HG03066 (cell line): ENCODE measurements around the gene IFITM2.
"Not testable (repeated sequence)": the region's sequence is repeated elsewhere in the genome, so short reads cannot be mapped to it uniquely, and the experiment has no call there.

Source experiments
- ATAC-seq: cut with Tn5 transposase; IDR thresholded peaks from one replicate; pipeline ENCODE4 v1.9.1; 2021; ENCODE audit warnings: low read depth; ENCODE audit not compliant: unreplicated experiment

IFITM2 gene

DNA sequence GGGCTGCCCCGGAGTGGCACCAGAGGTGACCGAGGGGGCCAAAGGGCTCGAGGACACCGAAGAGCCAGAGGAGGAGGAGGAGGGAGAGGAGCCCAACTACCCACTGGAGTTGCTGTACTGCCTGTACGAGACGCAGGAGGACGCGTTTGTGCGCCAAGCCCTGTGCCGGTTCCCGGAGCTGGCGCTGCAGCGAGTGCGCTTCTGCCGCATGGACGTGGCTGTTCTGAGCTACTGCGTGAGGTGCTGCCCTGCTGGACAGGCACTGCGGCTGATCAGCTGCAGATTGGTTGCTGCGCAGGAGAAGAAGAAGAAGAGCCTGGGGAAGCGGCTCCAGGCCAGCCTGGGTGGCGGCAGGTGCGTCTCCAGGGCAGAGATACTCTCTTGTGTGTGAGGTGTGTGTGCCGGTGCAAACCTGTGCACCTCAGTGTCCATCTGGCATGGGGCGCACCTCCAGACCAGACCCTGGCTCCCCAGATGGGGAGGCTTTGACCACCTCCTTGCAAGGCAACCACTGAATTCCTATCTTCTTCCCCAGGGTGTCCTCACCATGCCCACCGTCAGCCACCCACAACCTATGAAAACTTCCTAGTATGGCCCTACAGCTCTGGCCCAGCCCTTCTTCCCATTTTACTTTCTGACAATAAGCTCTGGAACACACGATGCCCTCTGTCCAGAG lies 26.0 kb upstream of the IFITM2 start:
- ATAC-seq, result no peak

DNA sequence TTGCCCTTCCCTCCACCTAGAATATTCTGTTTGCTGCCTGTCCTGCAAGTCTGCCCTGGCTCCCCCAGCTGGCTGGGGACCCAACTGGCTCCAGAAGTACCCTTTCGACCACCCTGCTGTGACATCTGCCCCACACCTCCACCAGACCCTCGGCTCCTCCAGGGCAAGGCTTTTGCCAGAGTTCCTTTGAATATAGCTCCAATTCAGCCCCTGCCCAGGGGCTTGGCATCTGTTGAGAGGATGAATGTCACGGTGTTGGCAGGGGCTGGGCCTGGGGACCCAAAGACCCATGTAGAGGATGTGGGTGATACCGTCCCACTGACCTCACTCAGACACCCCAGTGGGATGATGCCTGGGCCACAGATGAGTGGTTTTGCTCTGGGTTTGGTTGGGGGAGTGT lies 25.4 kb upstream of the IFITM2 start:
- ATAC-seq, result no peak

DNA sequence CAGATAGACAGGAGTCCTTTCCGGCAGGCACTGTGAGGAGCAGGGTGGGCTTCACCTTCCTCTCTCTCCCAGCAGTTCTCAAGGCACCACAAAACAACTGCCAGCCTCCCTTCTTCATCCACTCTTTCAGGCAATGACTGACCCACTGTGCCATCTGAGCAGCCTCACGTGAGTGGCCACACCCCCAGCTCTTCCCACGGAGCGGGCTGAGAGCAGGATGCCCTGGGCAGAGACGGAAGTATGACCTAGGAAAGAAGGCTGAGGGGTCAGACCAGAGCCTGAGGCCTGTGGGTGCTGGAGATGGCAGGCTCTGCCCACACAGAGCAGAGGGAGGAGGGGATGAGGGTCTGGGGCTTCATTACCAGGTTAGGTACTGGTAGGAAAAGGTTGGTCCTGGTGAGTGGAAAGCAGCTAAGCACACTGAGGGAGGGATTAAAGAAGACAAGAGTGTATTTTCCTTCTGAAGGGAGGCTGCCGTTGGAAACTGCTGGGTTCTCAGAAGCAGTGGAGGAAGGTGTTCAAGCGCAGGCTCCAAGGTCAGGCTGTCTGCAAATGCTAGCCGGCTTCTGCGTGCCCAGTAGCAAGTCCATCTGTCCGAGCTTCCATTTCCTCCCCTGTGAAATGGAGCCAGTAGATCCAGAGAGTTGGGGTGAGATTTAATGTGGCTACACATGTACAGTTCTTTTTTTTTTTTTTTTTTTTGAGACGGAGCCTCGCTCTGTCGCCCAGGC lies 24.8 kb upstream of the IFITM2 start:
- no peak for ATAC-seq

DNA sequence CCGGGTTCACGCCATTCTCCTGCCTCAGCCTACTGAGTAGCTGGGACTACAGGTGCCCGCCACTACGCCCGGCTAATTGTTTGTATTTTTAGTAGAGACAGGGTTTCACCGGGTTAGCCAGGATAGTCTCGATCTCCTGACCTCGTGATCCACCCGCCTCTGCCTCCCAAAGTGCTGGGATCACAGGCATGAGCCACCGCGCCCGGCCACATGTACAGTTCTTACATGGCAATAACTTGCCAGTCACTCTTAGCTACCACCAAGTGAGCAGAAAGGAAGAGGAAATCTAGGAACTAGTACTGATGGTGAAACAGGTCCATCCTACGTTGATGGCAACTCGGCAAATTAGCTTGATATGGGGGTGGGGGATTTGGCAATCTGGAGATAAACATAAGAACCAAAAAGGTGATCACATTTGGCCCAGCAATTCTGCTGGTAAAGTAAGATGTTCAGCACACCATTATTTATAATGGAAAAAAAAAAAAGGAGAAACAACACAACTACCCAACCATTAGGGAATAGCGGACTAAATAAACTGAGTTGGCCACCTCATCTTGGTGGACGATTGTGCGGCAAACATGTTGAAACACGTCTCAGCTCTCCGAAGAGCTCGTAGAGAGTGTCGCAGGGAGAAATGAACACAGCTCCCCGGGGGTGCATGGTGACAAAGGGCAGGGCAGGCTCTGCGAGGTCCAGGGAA lies 24.1 kb upstream of the IFITM2 start:
- ATAC-seq, result no peak

DNA sequence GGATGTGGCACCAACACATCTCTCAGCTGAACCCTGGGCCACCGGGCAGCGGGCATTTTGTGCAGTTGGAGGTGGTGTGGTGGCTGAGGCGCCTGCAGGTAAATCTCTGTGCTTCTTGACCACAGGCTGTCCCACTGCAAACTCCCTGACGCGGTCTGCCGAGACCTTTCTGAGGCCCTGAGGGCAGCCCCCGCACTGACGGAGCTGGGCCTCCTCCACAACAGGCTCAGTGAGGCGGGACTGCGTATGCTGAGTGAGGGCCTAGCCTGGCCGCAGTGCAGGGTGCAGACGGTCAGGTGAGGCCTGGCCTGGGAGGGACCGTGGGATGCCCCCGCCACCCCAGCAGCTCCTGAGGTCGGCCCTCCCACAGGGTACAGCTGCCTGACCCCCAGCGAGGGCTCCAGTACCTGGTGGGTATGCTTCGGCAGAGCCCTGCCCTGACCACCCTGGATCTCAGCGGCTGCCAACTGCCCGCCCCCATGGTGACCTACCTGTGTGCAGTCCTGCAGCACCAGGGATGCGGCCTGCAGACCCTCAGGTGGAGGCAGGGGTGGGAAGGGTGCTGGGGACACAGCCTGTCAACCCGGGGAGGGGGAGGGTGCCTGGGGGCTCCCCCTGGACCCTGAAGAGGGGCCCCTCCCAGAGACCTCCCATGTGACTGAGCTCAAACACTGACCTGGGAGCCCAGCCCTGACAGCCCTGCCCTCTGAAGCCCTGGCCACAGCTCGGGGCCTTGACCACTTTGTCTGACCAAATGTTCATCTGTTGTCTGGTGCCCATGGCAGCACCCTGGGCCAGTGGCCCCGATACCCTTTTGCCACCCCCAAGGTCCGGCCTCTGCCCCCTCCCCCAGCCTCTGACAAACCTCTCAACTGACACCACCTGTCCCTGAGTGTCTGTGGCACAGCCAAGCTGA lies 23.3 kb upstream of the IFITM2 start:
- no peak for ATAC-seq

DNA sequence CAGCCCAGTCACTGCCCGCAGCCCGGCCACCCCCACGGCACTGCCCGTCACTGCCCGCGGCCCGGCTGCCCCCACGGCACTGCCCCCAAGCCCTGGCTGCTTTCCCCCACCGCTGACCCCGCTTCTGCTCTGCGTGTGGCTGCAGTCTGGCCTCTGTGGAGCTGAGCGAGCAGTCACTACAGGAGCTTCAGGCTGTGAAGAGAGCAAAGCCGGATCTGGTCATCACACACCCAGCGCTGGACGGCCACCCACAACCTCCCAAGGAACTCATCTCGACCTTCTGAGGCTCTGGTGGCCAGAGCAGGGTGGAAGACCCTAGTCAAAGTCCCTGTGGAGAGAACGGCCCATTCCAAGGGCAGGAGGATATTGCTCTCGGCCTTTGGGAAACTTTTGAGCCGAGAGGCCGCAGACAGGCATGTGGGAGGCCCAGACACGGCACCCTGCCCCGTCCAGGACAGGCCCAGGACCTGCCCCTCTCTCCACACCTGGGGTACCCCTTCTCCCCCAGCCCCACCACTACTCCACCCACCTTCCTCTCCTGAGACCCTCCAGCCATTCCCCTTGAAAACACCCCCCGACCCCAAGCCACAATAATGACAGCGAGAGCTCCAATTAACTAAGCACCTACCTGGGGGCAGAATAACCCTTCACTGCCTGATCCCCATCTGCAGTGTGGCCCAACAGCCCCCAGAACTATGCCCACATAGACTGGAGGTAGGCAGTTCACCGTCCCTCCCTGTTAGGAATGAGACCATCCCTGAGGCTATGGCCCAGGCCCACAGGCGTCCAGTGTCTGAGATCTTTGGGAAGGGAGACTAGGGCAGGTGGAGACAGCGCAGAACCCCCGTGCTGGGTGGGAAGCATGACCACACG lies 22.4 kb upstream of the IFITM2 start:
- ATAC-seq, result no peak

DNA sequence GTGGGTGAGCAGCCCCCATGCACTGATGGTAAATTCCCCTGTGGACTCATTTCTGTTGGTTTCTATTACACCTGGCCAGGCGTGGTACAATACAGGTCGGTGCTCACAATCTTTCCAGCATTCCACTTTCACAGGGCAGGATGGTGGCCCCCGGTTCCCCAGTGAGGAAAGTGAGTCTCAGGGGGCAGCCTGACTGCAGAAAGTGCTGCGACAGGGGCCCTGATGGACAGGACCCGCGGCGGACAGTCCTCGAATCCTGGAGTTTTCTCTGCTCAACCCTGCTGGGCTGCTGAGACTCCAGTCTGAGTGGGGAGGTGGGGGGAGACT lies 21.8 kb upstream of the IFITM2 start:
- no peak for ATAC-seq

DNA sequence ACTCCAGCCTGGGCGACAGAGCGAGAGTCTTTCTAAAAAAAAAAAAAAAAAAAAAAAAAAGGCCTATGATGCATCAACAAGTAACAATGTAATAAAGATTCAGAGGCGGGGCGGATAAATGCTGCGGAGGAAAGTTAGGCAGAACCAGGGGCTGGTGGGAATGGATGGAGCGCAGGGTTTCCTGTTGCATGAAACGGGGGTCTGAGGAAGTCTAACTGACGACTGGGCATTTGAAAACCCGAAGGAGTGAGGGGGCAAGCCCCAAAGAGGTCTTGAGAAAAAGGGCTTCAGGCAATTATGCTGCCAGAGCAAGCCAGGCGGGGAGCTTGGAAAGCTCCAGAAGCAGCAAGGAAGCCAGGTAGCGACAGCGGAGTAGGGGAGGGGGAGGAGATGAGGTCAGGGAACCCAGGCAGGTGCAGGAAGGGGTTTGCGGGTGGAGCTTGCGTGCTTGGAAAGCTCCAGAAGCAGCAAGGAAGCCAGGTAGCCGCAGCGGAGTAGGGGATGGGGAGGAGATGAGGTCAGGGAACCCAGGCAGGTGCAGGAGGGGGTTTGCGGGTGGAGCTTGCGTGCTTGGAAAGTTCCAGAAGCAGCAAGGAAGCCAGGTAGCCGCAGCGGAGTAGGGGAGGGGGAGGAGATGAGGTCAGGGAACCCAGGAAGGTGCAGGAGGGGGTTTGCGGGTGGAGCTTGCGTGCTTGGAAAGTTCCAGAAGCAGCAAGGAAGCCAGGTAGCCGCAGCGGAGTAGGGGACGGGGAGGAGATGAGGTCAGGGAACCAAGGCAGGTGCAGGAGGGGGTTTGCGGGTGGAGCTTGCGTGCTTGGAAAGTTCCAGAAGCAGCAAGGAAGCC lies 20.4 kb upstream of the IFITM2 start:
- not testable (repeated sequence) for ATAC-seq

DNA sequence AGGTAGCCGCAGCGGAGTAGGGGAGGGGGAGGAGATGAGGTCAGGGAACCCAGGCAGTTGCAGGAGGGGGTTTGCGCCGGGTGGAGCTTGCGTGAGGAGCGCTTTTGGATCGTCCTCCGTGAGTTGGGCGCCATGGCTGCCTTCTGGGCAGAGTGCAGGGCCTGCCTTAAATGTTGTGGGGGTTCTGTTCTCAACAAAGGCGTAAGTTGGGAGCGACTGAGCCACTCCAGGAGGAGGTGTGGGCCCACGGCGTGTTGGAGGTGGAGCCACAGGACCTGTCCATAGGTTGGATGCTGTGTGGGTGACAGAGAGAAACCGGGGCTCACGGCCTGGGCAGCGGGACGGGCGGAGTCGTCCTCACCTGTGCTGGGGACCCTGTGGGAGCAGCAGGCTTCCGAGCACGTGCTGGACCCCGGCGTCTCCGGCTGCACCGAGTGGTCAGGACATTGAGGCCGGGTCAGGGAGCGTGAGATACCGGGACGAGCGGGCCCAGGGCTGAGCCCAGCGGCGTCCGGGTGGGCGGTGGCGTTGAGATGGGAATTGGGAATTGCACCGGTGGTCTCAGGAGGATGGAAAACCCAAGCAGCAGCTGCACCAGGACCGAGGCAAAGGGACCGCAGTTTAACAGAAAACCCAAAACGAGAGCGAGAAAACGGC lies 19.7 kb upstream of the IFITM2 start:
- ATAC-seq, result peak; percentile 3

DNA sequence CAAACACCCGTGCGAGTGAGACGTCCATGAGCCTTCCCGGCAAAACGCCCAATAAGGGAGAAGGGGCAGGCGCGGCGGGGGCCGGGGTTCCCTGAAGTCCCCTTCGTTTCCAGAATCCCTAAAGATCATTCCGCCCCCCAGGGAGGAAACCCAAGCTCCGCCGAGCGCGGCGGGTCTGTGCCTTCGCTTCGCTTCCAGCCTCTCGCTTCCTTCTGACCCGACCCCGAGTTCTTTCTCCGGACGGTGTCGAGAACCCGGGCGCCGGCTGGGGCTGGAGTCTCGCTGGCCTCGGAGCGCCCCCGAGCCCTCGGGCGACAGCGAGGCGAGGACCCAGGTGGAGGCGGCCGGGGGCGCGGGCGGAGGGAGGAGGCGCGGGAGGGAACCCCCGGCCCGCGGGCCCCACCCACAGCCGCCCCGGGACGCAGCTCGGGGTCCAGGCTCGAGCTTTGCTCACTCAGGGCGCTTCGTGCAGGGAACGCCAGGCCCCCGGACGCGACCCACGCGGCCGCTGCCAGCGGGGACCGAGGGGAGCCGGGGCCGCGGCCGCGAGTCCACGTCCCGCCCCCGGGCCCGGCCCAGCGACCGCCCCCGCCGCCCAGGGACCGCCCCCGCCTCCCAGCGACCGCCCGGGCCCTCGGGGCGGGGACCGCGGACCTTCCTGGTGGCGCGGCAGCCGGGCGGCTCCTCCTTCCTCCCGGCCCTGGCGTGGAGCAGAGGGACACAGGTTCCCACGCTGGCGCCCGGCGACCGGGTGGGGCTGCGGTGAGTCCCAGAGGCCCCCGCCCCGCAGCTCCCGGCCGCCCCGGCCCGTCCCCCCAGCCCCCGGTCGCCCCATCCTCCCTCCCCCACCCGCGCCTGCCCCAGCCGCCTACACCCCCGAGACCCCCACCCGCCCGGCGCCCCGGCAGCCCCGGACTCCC lies 18.9 kb upstream of the IFITM2 start, which contains the start of gene PGGHG:
PGGHG (plus strand) TSS at position 649 of the 920 bp plus-strand sequence. CDS start 691 bp downstream, outside the sequence.
- ATAC-seq, result peak; percentile 60

DNA sequence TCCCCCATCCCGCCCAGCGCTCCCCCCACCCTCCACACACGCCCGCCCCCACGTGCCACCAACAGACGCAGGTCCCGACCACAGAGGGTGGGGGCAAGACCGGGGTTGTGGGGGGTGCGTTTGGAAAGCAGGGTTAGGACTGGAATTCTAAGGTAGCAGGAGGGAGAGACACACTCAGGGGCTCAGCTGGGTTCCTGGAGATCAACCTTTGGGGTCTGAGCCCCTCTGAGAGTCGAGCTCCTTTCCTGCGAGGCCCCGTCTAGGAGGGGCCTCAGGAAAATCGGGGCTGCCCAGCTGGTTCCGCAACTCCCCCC lies 18.3 kb upstream of the IFITM2 start:
- ATAC-seq, result no peak

DNA sequence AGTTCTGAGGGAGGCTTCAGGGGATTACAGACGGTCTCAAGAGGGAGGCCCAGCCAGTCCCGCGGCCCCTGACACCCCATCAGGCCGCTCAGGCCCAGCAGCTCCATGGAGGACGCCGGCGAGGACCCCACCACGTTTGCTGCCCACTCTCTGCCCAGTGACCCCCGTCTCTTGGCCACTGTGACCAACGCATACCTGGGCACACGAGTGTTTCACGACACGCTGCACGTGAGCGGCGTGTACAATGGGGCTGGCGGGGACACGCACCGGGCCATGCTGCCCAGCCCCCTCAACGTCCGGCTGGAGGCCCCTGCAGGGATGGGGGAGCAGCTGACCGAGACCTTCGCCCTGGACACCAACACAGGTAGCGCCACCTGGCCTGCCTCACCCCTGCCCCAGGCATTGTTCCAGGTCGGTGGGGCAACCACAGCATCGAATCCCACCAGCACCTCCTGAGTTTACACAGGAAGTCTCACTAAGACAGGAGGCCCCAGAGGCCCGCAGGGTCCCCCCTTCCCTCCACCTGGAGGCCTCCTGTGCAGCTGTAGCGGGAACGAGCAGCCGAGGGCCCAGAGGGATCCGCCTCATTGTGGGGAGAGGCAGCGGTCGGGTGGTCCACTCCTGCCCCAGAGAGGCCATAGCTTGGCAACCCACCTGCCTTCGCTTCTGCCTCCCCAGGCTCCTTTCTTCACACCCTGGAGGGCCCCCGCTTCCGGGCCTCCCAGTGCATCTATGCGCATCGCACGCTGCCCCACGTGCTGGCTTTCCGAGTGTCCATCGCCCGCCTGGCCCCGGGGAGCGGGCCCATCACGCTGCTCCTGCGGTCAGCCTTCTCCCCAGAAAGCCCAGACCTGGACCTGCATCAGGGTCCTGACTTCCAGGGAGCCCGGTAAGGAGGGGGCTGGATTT lies 17.6 kb upstream of the IFITM2 start:
- no peak for ATAC-seq

DNA sequence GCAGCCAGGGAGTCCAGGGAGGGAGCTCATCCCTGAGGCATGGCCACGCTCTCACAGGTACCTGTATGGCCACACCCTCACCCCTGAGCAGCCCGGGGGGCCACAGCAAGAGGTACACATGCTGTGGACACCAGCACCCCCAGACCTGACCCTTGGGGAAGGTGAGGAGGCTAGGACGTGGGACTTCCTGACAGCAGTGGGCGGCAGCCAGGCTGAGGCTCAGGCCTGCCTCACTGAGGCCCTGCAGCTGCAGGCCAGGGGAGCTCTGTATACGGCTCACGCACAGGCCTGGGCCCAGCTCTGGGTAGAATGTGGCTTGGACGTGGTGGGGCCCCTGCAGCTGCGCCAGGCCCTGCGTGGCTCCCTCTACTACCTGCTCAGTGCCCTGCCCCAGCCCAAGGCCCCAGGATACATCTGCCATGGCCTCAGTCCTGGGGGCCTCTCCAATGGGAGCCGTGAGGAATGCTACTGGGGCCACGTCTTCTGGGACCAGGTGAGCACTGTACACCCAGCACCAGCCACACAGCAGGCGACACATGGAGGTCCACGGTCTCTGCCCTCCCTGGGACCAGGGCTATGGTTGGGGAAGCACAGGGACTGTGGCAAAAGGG lies 16.9 kb upstream of the IFITM2 start:
- no peak for ATAC-seq

DNA sequence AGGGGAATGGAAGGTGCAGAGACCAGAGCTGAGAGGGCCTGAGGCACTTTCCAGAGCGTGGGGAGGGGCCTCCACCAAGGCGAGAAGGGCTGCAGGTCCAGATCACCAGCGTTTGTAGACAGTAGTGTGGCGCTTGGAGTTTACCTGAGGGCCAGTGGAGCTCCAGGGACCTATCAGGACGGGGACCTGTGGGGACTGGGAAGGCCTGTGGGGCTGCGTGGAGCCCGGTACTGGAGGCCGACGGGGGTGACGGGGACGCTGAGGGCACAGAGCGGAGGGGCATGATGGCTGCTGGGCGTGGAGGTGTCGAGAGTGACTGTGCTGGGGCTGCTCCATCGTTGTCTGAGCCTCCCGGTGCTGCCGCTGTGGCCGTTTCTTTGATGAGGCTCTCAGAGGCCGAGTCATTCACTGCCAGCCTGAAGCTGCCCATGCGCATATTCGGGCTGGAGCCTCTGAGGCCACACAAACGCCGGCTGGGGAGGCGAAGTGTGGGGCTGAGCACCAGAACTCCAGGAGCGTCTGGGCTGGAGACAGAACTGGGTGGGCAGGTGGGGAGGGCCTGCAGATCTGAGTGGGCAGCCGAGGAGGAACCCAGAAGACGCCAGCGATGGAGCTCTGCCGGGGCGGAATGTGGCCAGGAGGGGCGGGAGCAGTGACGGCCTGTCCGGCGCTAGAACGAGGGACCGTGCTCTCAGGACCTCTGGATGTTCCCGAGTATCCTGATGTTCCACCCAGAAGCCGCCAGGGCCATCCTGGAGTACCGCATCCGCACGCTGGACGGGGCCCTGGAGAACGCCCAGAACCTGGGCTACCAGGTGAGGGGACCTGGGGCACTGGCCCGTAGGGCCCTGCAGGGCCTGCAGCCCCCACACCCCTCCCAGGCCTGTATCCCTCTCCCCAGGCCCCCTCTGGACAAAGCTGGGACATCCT lies 16.1 kb upstream of the IFITM2 start:
- ATAC-seq, result no peak
